ENCODE measurements around the gene SYNGAP1.

The SYNGAP1 gene

DNA sequence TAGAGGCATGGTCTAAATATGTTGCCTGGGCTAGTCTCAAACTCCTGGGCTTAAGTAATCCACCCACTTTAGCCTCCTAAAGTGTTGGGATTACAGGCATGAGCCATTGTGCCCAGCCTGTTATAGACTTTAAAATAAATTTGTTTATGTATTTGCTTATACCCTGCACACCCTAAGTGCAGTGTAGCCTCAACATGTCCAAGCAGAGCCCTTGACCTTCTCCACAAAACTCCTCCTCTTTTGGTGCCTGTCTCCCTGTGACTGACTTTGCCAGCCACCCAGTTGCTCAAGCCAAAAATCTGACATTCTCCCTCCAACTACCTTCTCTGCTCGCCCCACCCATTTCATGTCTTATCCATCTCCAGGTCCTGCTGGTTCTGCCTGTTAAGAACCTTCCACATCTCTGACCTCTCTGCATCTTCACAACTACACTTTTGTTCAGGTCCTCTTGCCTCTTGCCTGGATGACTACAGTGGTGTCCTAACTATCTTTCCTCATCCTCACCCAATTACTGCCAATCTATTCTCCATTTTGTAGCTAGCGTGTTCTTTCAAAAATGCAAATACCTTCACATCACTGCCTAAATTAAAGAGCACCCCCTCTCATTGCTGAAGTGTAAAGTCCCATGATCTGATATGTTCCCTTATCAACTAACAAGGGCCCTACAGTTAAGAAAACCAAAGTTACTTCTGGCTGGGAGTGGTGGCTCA lies 39.4 kb upstream of the SYNGAP1 start:
- H3K4me3 ChIP-seq (ENCODE audit: low read depth, low read length), result no peak overlapping the region
- no peak for DNase-seq (ENCODE audit: low read depth)
- TF ChIP-seq, protein P1, sequence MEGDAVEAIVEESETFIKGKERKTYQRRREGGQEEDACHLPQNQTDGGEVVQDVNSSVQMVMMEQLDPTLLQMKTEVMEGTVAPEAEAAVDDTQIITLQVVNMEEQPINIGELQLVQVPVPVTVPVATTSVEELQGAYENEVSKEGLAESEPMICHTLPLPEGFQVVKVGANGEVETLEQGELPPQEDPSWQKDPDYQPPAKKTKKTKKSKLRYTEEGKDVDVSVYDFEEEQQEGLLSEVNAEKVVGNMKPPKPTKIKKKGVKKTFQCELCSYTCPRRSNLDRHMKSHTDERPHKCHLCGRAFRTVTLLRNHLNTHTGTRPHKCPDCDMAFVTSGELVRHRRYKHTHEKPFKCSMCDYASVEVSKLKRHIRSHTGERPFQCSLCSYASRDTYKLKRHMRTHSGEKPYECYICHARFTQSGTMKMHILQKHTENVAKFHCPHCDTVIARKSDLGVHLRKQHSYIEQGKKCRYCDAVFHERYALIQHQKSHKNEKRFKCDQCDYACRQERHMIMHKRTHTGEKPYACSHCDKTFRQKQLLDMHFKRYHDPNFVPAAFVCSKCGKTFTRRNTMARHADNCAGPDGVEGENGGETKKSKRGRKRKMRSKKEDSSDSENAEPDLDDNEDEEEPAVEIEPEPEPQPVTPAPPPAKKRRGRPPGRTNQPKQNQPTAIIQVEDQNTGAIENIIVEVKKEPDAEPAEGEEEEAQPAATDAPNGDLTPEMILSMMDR (IDR thresholded peaks at IDR 0.05; ENCODE audit: control insufficient read depth, extremely low read depth, insufficient read depth), result no peak

DNA sequence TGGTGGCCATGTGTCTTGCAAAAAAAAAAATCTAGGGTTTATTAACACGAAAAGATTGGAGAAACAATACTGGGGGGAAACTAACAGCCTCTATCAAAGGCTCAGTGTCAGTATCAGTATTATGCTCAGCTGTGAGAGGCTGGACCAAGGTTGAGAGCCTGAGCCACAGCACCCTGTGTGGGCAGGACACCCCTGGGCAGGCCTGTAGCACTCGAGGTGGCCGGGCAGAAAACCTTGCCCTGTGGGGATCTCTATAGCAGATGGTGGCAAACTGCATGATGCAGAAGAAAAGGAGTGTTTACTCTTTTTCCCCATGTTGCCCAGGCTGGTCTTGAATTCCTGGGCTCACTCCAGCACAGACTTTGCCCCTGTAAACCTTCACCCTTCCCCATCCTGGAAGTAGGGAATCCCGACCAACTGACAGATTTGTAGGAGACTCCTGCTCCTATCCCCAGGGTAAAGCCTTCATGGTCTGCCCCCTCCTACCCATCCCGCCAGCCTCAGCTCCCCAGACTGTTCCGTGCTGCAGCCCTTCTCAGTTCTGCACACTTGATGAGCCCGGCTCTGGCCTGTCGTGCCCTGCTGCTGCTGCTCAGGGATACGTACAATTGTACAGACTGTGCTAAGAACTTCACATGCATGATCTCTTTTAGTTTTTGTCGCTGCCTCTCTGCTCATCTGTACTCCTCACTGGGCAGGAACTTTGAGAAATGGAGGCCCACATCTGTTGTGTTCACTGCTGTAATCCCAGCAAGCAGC lies 36.3 kb upstream of the SYNGAP1 start:
- no peak overlapping the region for H3K4me3 ChIP-seq (ENCODE audit: low read depth, low read length)
- TF ChIP-seq, protein P1 (IDR thresholded peaks at IDR 0.05; ENCODE audit: control insufficient read depth, extremely low read depth, insufficient read depth), result no peak

DNA sequence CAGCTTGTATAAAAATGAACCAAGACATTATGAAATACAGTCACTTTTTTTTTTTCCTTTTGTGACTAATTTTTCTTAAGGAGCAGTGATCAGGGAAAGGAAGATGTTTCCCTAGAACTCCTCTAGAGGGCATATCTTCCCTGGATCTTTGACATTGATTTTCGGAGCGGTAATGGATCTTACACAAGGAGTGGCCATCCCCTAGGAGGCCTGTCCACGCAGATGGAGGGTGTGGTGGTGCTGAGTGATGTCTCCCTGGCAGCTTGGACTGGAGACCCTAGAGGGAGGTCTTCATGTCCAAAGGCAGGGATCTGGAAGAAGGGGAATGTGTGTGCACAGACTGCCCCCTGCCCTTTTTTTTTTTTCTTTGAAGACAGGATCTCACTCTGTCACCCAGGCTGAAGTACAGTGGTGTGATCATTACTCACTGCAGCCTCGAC lies 35.3 kb upstream of the SYNGAP1 start:
- DNase-seq (ENCODE audit: low read depth), result no peak
- TF ChIP-seq, protein P1 (IDR thresholded peaks at IDR 0.05; ENCODE audit: control insufficient read depth, extremely low read depth, insufficient read depth), result no peak
- H3K4me3 ChIP-seq (ENCODE audit: low read depth, low read length), result no peak overlapping the region

More for the DNA sequence above, 36.3 kb upstream of the SYNGAP1 start:
- no peak for DNase-seq (ENCODE audit: low read depth)

DNA sequence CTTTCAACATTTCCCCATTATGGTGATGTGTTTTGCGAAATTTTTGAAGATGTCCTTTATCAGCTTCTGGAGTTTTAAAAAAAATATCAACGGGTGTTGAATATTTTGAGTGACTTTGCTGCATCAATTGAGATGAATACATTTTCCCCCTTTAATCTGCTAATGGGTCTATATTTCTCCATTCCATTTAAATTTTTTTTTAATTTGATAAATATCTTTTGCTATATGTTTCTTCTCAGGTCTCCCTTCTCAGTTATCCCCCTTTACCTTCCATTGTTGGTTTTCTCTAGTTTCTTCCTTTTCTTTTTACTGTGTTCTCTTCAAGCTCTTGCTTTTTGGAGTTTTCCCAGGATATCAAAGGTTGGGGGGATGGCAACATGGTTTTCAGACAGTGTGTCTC lies 29.7 kb upstream of the SYNGAP1 start:
- no peak for DNase-seq (ENCODE audit: low read depth)
- TF ChIP-seq, protein P1 (IDR thresholded peaks at IDR 0.05; ENCODE audit: control insufficient read depth, extremely low read depth, insufficient read depth), result no peak
- no peak overlapping the region for H3K4me3 ChIP-seq (ENCODE audit: low read depth, low read length)

DNA sequence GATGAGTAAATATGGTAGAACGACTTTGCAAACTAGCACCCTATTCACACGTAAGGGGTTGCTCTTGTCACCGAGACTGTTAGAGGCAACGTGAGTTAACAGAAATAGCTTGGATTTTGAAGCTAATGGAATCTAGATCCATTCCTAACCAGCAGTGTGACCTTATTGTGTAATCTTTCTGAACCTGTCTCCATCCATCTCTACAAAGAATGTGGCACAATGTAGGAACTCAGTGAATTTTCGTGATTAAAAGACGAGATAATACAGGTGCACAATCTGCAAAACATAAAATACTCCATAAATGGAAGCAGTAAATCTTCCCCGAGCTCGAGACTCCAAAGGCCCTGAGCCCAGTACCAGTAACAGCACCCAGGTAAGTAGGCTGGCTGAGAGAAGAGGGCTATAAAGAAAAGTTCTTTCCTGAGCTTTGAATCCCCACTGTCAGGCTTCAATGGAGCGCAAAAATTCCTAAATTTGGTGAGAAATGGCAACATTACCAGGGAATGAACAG lies 29.0 kb upstream of the SYNGAP1 start:
- TF ChIP-seq, protein P1 (IDR thresholded peaks at IDR 0.05; ENCODE audit: control insufficient read depth, extremely low read depth, insufficient read depth), result no peak
- no peak for DNase-seq (ENCODE audit: low read depth)
- H3K4me3 ChIP-seq (ENCODE audit: low read depth, low read length), result peak overlapping the region; percentile 30; the same call in 1 of the 2 replicates

DNA sequence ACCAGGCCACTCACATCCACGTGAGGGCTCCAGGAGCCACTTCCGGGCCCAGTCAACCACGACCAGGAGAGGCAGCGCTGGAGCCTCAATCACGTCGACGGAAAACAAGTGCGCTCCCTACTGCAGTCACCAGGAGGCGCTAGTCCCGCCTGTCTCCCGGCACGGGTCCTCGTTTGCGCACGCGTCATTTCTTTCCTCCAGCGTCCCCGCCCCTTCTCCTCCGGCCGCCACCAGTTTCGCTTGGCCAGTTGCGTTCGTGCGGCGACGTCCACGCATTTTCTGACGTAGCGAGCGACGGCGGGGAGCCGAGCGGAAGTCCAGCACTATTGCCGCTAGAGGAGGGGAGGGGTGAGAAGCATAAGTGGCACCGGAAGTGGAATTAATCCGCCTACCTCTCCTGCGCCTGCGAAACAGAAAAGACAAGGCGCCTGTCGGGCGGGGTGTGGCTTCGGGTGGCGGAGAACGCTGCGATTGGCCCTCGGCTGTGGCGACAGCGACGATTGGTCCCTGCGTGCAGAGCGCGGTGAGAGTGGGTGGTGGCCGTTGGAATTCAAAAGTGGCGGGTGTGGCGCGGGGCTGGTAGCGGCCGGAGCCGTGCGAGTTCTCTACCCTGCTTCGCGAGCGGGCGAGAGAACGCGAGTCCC lies 28.5 kb upstream of the SYNGAP1 start, which contains the start of gene KIFC1:
TSS of gene KIFC1 (plus strand) at position 546 of the 644 bp plus-strand sequence. CDS start 163 bp downstream, outside the sequence.
- DNase-seq (ENCODE audit: low read depth), result peak; percentile 99
- TF ChIP-seq, protein P1 (IDR thresholded peaks at IDR 0.05; ENCODE audit: control insufficient read depth, extremely low read depth, insufficient read depth), result peak; percentile 91
- H3K4me3 ChIP-seq (ENCODE audit: low read depth, low read length), result peak within 1 kb of the TSS; percentile 97

Measured in LNCaP clone FGC (cell line).